Thoracic aorta endothelial cell (primary cell): Measurements from ENCODE around the gene TMEM17. TPM values are rescaled to one million over a fixed set of nuclear protein-coding genes. Genes with fewer than 3 reads are reported as not detected.

Experiments used
- small RNA-seq: library from RNA; depleted of rRNA; stranded (forward); fragments of <200 nt; gene quantifications from one replicate; pipeline ENCODE3, GENCODE V24; 2012
- total RNA-seq: library from RNA; depleted of rRNA; stranded (reverse); fragments of >200 nt; gene quantifications from 2 replicates; pipeline ENCODE4 v1.2.3, GENCODE V29; 2012

TMEM17 gene, protein sequence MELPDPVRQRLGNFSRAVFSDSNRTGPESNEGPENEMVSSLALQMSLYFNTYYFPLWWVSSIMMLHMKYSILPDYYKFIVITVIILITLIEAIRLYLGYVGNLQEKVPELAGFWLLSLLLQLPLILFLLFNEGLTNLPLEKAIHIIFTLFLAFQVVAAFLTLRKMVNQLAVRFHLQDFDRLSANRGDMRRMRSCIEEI
- 1.3 and 1.7 TPM in 2 replicates for total RNA-seq

DNA sequence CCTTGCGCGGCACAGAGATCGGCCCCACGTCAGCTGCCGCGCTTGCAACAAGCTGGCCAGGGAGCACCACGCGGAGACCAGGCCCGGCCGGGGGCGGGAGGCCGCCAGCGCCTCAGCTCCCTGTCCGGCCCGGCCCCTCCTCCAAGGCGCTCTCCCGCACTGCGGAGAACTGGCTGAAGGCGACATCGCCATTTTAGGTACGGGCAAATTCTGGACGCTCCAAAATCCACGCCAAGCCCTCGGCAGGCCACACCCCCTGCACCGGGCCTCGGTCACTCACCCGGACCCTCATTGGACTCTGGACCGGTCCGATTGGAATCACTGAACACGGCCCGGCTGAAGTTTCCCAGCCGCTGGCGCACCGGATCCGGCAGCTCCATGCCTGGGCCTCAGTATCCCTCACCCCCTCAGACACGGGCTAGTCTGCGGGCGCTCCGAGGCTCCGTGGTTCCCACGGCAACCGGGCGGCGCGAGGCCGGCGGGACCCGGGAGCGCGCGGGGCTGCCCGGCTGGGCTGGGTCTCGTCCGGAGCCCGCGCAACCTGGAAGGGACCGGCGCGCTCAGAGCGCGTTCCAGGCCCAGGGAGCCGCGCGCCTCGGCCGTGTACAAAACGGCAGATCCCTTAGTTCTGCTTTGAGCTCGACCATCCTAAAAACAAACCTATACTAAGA is at the start of gene TMEM17:
TMEM17 (minus strand) TSS at position 446 of the 671 bp plus-strand sequence; CDS start at position 380, 66 bp downstream.

Small RNAs within 50 kb of the gene (small RNA-seq; reads per million reads assigned to genes)
- gene AC107083.1, result not detected
- not detected for gene RN7SL18P

Other genes with a start within 250 kb of the TMEM17 start
- 40.3 and 46.6 TPM in 2 replicates for gene EHBP1, start 199.5 kb upstream of the TMEM17 start, total RNA-seq